ENCODE results near the gene BCAS3.

Gene BCAS3

GRCh38 chr17:61130330-61130729, 452.7 kb downstream of the BCAS3 start:
- no peaks in the 10 kb centered on the region for H3K36me3 ChIP-seq (ENCODE audit: control insufficient read depth, insufficient read depth, low read length)
- TF ChIP-seq CTCF (IDR thresholded peaks at IDR 0.05): no peak
- no peak overlapping the region for H3K9ac ChIP-seq
- no peaks in the 10 kb centered on the region for H3K27me3 ChIP-seq (ENCODE audit: control insufficient read depth, insufficient read depth, low read length)
- no peak overlapping the region for H3K4me3 ChIP-seq (ENCODE audit: low read depth, low read length)
- H3K27ac ChIP-seq: no peak overlapping the region
- H3K4me1 ChIP-seq: no peaks in the 10 kb centered on the region
- no peak overlapping the region for H3K4me2 ChIP-seq (ENCODE audit: low read length)
- no peaks in the 10 kb centered on the region for H3K79me2 ChIP-seq
- H3K9me3 ChIP-seq (ENCODE audit: control insufficient read depth, low read length): no peaks in the 10 kb centered on the region
- H2AFZ ChIP-seq: no peak overlapping the region

- H3K4me2 ChIP-seq (ENCODE audit: low read length): no peak overlapping the region
- TF ChIP-seq CTCF (IDR thresholded peaks at IDR 0.05): no peak
- no peaks in the 10 kb centered on the region for H3K79me2 ChIP-seq
- H3K4me3 ChIP-seq (ENCODE audit: low read depth, low read length): no peak overlapping the region
- H3K36me3 ChIP-seq (ENCODE audit: control insufficient read depth, insufficient read depth, low read length): no peaks in the 10 kb centered on the region
- H3K9ac ChIP-seq: no peak overlapping the region
- no peaks in the 10 kb centered on the region for H3K9me3 ChIP-seq (ENCODE audit: control insufficient read depth, low read length)
- H3K27me3 ChIP-seq (ENCODE audit: control insufficient read depth, insufficient read depth, low read length): no peaks in the 10 kb centered on the region
- H3K4me1 ChIP-seq: no peaks in the 10 kb centered on the region
- H2AFZ ChIP-seq: no peak overlapping the region
- H3K27ac ChIP-seq: no peak overlapping the region
Observed at GRCh38 chr17:61131585-61131984, 453.9 kb downstream of the BCAS3 start.

GRCh38 chr17:61132524-61132923, 454.9 kb downstream of the BCAS3 start:
- Histone ChIP-seq H3K36me3 (ENCODE audit: control insufficient read depth, insufficient read depth, low read length) (no peaks in the 10 kb centered on the region), H3K79me2 (no peaks in the 10 kb centered on the region), H3K4me2 (ENCODE audit: low read length) (no peak overlapping the region), H3K4me1 (no peaks in the 10 kb centered on the region), H3K9ac (no peak overlapping the region), H3K9me3 (ENCODE audit: control insufficient read depth, low read length) (no peaks in the 10 kb centered on the region), H3K27ac (no peak overlapping the region), H3K4me3 (ENCODE audit: low read depth, low read length) (no peak overlapping the region), H2AFZ (no peak overlapping the region), H3K27me3 (ENCODE audit: control insufficient read depth, insufficient read depth, low read length) (no peaks in the 10 kb centered on the region)
- no peak for TF ChIP-seq CTCF (IDR thresholded peaks at IDR 0.05)

- H3K4me1 ChIP-seq: no peaks in the 10 kb centered on the region
- no peak overlapping the region for H3K9ac ChIP-seq
- no peaks in the 10 kb centered on the region for H3K27me3 ChIP-seq (ENCODE audit: control insufficient read depth, insufficient read depth, low read length)
- H3K9me3 ChIP-seq (ENCODE audit: control insufficient read depth, low read length): no peaks in the 10 kb centered on the region
- TF ChIP-seq CTCF (IDR thresholded peaks at IDR 0.05): no peak
- H3K79me2 ChIP-seq: no peaks in the 10 kb centered on the region
- no peak overlapping the region for H3K4me3 ChIP-seq (ENCODE audit: low read depth, low read length)
- H3K27ac ChIP-seq: no peak overlapping the region
- no peak overlapping the region for H2AFZ ChIP-seq
- no peak overlapping the region for H3K4me2 ChIP-seq (ENCODE audit: low read length)
- H3K36me3 ChIP-seq (ENCODE audit: control insufficient read depth, insufficient read depth, low read length): no peaks in the 10 kb centered on the region
Observed at GRCh38 chr17:61133853-61134252, 456.2 kb downstream of the BCAS3 start.

GRCh38 chr17:61134551-61135235, 457.0 kb downstream of the BCAS3 start:
- H3K4me1 ChIP-seq: no peaks in the 10 kb centered on the region
- no peak for TF ChIP-seq CTCF (IDR thresholded peaks at IDR 0.05)
- H3K4me3 ChIP-seq (ENCODE audit: low read depth, low read length): no peak overlapping the region
- no peaks in the 10 kb centered on the region for H3K9me3 ChIP-seq (ENCODE audit: control insufficient read depth, low read length)
- H3K27me3 ChIP-seq (ENCODE audit: control insufficient read depth, insufficient read depth, low read length): no peaks in the 10 kb centered on the region
- no peaks in the 10 kb centered on the region for H3K36me3 ChIP-seq (ENCODE audit: control insufficient read depth, insufficient read depth, low read length)
- no peak overlapping the region for H3K9ac ChIP-seq
- H3K79me2 ChIP-seq: no peaks in the 10 kb centered on the region
- no peak overlapping the region for H3K4me2 ChIP-seq (ENCODE audit: low read length)
- no peak overlapping the region for H3K27ac ChIP-seq
- H2AFZ ChIP-seq: no peak overlapping the region
